ENCODE measurements around the gene ZNF850.

DNA sequence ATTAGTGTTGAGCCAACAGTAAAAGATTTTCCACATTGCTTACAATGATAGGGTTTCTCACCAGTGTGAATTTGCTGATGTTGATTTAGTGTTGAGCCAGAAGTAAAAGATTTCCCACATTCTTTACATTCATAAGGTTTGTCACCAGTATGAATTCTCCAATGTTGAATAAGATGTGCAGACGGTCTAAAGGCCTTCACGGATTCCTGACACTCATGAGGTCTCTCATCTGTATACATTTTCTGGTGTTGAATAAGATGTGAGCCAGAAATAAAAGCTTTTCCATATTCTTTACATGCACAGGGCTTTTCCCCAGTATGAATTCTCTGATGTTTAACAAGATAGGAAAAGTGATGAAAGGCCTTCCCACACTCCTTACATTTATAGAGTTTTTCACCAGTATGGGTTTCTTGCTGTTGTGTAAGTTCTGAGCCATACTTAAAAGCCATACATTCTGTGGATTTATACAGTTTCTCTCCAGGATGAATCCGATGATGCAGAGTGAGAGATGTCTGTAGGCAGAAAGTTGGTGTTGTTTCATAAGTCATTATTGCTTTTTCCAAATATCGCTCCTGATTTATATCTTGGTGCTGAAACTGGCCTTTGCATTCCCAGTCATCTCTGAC, 22.4 kb downstream of the ZNF850 start:
- TF ChIP-seq, protein P1, sequence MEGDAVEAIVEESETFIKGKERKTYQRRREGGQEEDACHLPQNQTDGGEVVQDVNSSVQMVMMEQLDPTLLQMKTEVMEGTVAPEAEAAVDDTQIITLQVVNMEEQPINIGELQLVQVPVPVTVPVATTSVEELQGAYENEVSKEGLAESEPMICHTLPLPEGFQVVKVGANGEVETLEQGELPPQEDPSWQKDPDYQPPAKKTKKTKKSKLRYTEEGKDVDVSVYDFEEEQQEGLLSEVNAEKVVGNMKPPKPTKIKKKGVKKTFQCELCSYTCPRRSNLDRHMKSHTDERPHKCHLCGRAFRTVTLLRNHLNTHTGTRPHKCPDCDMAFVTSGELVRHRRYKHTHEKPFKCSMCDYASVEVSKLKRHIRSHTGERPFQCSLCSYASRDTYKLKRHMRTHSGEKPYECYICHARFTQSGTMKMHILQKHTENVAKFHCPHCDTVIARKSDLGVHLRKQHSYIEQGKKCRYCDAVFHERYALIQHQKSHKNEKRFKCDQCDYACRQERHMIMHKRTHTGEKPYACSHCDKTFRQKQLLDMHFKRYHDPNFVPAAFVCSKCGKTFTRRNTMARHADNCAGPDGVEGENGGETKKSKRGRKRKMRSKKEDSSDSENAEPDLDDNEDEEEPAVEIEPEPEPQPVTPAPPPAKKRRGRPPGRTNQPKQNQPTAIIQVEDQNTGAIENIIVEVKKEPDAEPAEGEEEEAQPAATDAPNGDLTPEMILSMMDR (IDR thresholded peaks at IDR 0.05) = no peak
- TF ChIP-seq POLR2A (IDR thresholded peaks at IDR 0.05) = no peak
